HCEC 1CT (cell line): ENCODE data around the gene HIPK4.
A peak's percentile ranks its signal among the peaks of the same experiment; 100 is the strongest.

Experiments
- DNase-seq: peaks from one replicate; pipeline ENCODE4 v3.0.0-alpha.2; 2017

The HIPK4 gene

GRCh38 chr19:40363069-40363468 lies 26.9 kb downstream of the HIPK4 start:
- DNase-seq = no peak

GRCh38 chr19:40362160-40362559 lies 27.8 kb downstream of the HIPK4 start:
- no peak for DNase-seq

GRCh38 chr19:40360708-40361241 lies 29.2 kb downstream of the HIPK4 start:
- no peak for DNase-seq

- DNase-seq = no peak
Measured at GRCh38 chr19:40360020-40360707, 29.8 kb downstream of the HIPK4 start.

- DNase-seq = no peak
Measured at GRCh38 chr19:40358773-40359172, 31.2 kb downstream of the HIPK4 start.

GRCh38 chr19:40357640-40358039 lies 32.3 kb downstream of the HIPK4 start:
- no peak for DNase-seq

- DNase-seq = no peak
Measured at GRCh38 chr19:40356681-40357595, 33.0 kb downstream of the HIPK4 start.

- no peak for DNase-seq
Measured at GRCh38 chr19:40355975-40356680, 33.9 kb downstream of the HIPK4 start.

GRCh38 chr19:40348961-40349507 lies 40.9 kb downstream of the HIPK4 start:
- DNase-seq = peak; percentile 28

- DNase-seq = peak; percentile 99
Measured at GRCh38 chr19:40348125-40348913, 41.7 kb downstream of the HIPK4 start, which contains the start of the genes C19orf47 and PLD3. TSS of gene C19orf47 (minus strand) at chr19:40348397. CDS start at chr19:40341857, 6,540 bp downstream. TSS of gene PLD3 (plus strand) at chr19:40348695. CDS start at chr19:40366484, 17,789 bp downstream.

GRCh38 chr19:40344422-40344821 lies 45.6 kb downstream of the HIPK4 start:
- no peak for DNase-seq

GRCh38 chr19:40342644-40343311 lies 47.2 kb downstream of the HIPK4 start:
- no peak for DNase-seq

- DNase-seq = no peak
Measured at GRCh38 chr19:40341601-40342482, 48.1 kb downstream of the HIPK4 start.

- DNase-seq = no peak
Measured at GRCh38 chr19:40339018-40339728, 50.8 kb downstream of the HIPK4 start.

GRCh38 chr19:40337594-40337993 lies 52.4 kb downstream of the HIPK4 start:
- DNase-seq = no peak

- no peak for DNase-seq
Measured at GRCh38 chr19:40337107-40337506, 52.9 kb downstream of the HIPK4 start.

GRCh38 chr19:40336601-40336900 lies 53.4 kb downstream of the HIPK4 start:
- no peak for DNase-seq

GRCh38 chr19:40335855-40336600 lies 54.0 kb downstream of the HIPK4 start:
- DNase-seq = no peak

GRCh38 chr19:40335101-40335500 lies 54.9 kb downstream of the HIPK4 start:
- DNase-seq = no peak
